HEK293T (cell line): Measurements from ENCODE around the gene EMP3.

Experiments used
- CTCF ChIA-PET: fragments of 350-600 bp; formaldehyde crosslinking; extraction: SDS; loops from one replicate; lab custom pipeline; 2021; ENCODE audit warnings: antibody characterized with exemption, inconsistent platforms; lab: Yijun Ruan, JAX
- POLR2A ChIA-PET: fragments of 350-600 bp; formaldehyde crosslinking; extraction: SDS; loops from one replicate; lab custom pipeline; 2020; ENCODE audit warnings: antibody characterized with exemption, inconsistent platforms; lab: Yijun Ruan, JAX
- DNase-seq: peaks from one replicate; pipeline ENCODE4 v3.0.0; 2012; ENCODE audit warnings: mixed read lengths; ENCODE audit errors: extremely low spot score
- ARNT ChIP-seq: fragments of 450-650 bp; IDR thresholded peaks from 2 replicates; pipeline ENCODE4 v1.6.1; 2017; ENCODE audit warnings: mild to moderate bottlenecking
- BHLHE40 ChIP-seq: fragments of 450-650 bp; IDR thresholded peaks from 2 replicates; pipeline ENCODE4 v1.6.1; 2016; ENCODE audit warnings: mild to moderate bottlenecking, moderate library complexity, borderline replicate concordance
- CTBP1 ChIP-seq: fragments of 450-650 bp; IDR thresholded peaks from 2 replicates; pipeline ENCODE4 v1.6.1; 2016; ENCODE audit warnings: borderline replicate concordance
- ELF4 ChIP-seq: fragments of 450-650 bp; IDR thresholded peaks from 2 replicates; pipeline ENCODE4 v1.6.1; 2017; ENCODE audit warnings: antibody characterized with exemption
- FOXA1 ChIP-seq: fragments of 450-650 bp; IDR thresholded peaks from 2 replicates; pipeline ENCODE4 v1.6.1; 2016; ENCODE audit warnings: mild to moderate bottlenecking
- FOXK2 ChIP-seq: fragments of 450-650 bp; IDR thresholded peaks from 2 replicates; pipeline ENCODE4 v1.6.1; 2016; ENCODE audit warnings: mild to moderate bottlenecking
- FOXM1 ChIP-seq: fragments of 450-650 bp; IDR thresholded peaks from 2 replicates; pipeline ENCODE4 v1.6.1; 2017; ENCODE audit warnings: mild to moderate bottlenecking, borderline replicate concordance
- HDGF ChIP-seq: fragments of 450-650 bp; IDR thresholded peaks from 2 replicates; pipeline ENCODE4 v1.6.1; 2017; ENCODE audit warnings: antibody characterized with exemption, borderline replicate concordance
- L3MBTL2 ChIP-seq: fragments of 450-650 bp; conservative IDR thresholded peaks from 2 replicates; pipeline ENCODE4 v1.6.1; 2016; ENCODE audit warnings: mild to moderate bottlenecking
- LEF1 ChIP-seq: fragments of 450-650 bp; IDR thresholded peaks from 2 replicates; pipeline ENCODE4 v1.6.1; 2017; ENCODE audit warnings: mild to moderate bottlenecking, borderline replicate concordance
- NFRKB ChIP-seq: fragments of 450-650 bp; IDR thresholded peaks from 2 replicates; pipeline ENCODE4 v1.6.1; 2016; ENCODE audit warnings: mild to moderate bottlenecking, moderate library complexity
- PKNOX1 ChIP-seq: fragments of 450-650 bp; IDR thresholded peaks from 2 replicates; pipeline ENCODE4 v1.6.1; 2016
- SP1 ChIP-seq: fragments of 450-650 bp; IDR thresholded peaks from 2 replicates; pipeline ENCODE4 v1.6.1; 2017
- SUZ12 ChIP-seq: fragments of 450-650 bp; IDR thresholded peaks from 2 replicates; pipeline ENCODE4 v1.6.1; 2016; ENCODE audit warnings: mild to moderate bottlenecking
- TARDBP ChIP-seq: fragments of 450-650 bp; IDR thresholded peaks from 2 replicates; pipeline ENCODE4 v1.6.1; 2016
- ZNF384 ChIP-seq: fragments of 450-650 bp; IDR thresholded peaks from 2 replicates; pipeline ENCODE4 v1.6.1; 2016

The EMP3 gene

GRCh38 chr19:48325265-48325910 is at the start of gene EMP3:
Gene EMP3, plus strand, starts transcription at chr19:48325552. Its CDS starts 1,293 bp downstream, at chr19:48326845.
- TF ChIP-seq FOXM1 (no peak), ZNF384 (no peak), LEF1 (no peak), TARDBP (no peak), BHLHE40 (no peak), L3MBTL2 (no peak), PKNOX1 (no peak), NFRKB (no peak)
- ChIA-PET CTCF (interaction anchor here (1.5 to 3.0 kb wide), 2 partner anchors 9 to 11 kb away, joined by 4 to 14 read pairs; no protein-coding TSS in a partner anchor), POLR2A (interaction anchor here (1.4 to 8.6 kb wide), 3 partner anchors 8 to 294 kb away, joined by 3 to 93 read pairs (median 4); partner anchors contain the start of genes RPL18 and SPHK2)
- DNase-seq = peak; percentile 68

GRCh38 chr19:48279747-48280146 is 45.6 kb upstream of the EMP3 start:
- no peak for DNase-seq
- no peak for TF ChIP-seq FOXA1
- TF ChIP-seq SP1 = no peak
- TF ChIP-seq LEF1 = no peak
- TF ChIP-seq CTBP1 = no peak
- TF ChIP-seq SUZ12 = no peak
- TF ChIP-seq L3MBTL2 = no peak
- TF ChIP-seq FOXM1 = no peak
- TF ChIP-seq NFRKB = no peak
- no peak for TF ChIP-seq HDGF
- TF ChIP-seq ARNT = no peak
- no peak for TF ChIP-seq TARDBP
- TF ChIP-seq ZNF384 = no peak
- TF ChIP-seq FOXK2 = no peak
- TF ChIP-seq BHLHE40 = no peak
- no peak for TF ChIP-seq ELF4
- CTCF ChIA-PET = interaction anchor here (1.4 kb wide), 1 partner anchor 35 kb away, joined by 3 read pairs; no protein-coding TSS in a partner anchor
- POLR2A ChIA-PET = no interaction called here

- TF ChIP-seq NFRKB (no peak), FOXM1 (no peak), CTBP1 (no peak), PKNOX1 (no peak), HDGF (no peak), SUZ12 (no peak), L3MBTL2 (no peak), FOXK2 (no peak), TARDBP (no peak), BHLHE40 (no peak), LEF1 (no peak), ARNT (no peak)
- ChIA-PET POLR2A (no interaction called here), CTCF (no interaction called here)
- DNase-seq = no peak
Measured at GRCh38 chr19:48283908-48284307, 41.4 kb upstream of the EMP3 start.

- CTCF ChIA-PET = no interaction called here
- POLR2A ChIA-PET = no interaction called here
- TF ChIP-seq SUZ12 (no peak), HDGF (no peak), L3MBTL2 (no peak), PKNOX1 (no peak)
- no peak for DNase-seq
Measured at GRCh38 chr19:48284896-48285295, 40.5 kb upstream of the EMP3 start.

GRCh38 chr19:48287748-48288147 is 37.6 kb upstream of the EMP3 start:
- ChIA-PET CTCF (interaction anchor here (0.6 kb wide), 1 partner anchor 11 kb away, joined by 3 read pairs; no protein-coding TSS in a partner anchor), POLR2A (no interaction called here)
- DNase-seq = no peak
- TF ChIP-seq SUZ12 (no peak), TARDBP (no peak), PKNOX1 (no peak), SP1 (no peak), NFRKB (no peak), HDGF (no peak), FOXM1 (no peak)

GRCh38 chr19:48290401-48290770 is 35.0 kb upstream of the EMP3 start:
- ChIA-PET POLR2A (interaction anchor here (0.6 to 1.4 kb wide), 3 partner anchors 17 to 24 kb away, joined by 3 to 4 read pairs (median 3); no protein-coding TSS in a partner anchor), CTCF (interaction anchor here (0.5 to 1.8 kb wide), 5 partner anchors 14 to 116 kb away, joined by 3 to 10 read pairs (median 4); partner anchors contain the start of gene ZNF114)
- TF ChIP-seq SP1 (no peak), NFRKB (no peak), L3MBTL2 (no peak), FOXK2 (no peak), LEF1 (no peak)
- DNase-seq = peak; percentile 38
